Measurements from ENCODE around the gene PTPRM.

The PTPRM gene

DNA sequence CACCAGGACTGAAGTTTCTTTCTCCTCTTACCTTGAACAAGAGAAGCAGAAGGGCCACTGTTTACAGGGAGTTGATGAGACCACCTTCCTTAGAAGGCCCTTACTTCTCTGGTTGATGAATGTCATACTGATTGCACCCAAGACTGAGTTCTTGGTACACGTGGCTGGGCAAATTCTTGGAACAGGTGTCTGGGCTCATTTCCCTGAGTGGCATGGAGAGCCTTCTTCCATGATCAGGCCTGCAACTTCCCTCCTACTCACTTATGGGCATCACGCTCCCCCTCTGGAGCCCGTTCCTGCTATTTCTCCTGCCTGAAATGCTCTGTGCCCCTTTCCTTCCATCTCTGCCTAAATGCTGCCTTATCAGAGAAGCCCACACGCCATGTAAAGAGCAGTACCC, 110.3 kb downstream of the PTPRM start:
- no peak for DNase-seq

DNA sequence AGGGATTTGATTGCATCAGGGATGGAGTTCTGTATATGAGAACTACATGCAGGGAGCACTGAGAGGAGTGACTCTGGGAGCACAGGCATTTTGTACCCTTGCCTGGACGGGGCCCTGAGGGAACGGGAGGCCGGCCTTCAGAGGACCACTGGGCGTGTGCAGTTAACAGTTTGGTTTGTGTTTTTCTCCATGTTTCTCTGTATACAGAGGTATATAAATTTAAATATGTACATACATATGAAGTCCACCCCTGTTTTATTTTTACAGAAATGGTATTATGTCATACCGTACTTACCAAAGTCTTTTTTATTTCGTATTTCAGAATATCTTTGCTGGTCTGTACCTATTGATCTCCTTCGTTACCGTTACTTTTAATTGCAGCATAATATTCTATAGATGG, 111.3 kb downstream of the PTPRM start:
- DNase-seq: no peak

DNA sequence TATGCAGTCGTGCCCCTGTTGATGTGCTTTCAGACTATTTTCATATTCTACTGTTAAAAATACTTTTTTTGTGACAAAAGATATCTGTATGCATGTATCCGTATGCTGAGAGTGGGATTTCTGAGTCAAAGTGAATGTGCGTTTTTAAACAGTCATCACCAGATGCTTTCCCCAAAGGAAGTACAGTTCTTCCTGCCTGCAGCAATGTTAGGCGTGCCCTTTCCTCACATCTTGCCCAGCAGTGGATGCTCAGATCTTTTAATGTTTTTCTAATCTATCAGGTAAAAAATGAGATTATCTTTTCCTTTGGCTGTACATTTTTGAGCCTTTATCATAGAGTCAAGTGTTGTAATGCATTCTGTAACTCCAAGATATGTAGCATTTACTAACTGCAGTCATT, 111.7 kb downstream of the PTPRM start:
- DNase-seq: no peak

DNA sequence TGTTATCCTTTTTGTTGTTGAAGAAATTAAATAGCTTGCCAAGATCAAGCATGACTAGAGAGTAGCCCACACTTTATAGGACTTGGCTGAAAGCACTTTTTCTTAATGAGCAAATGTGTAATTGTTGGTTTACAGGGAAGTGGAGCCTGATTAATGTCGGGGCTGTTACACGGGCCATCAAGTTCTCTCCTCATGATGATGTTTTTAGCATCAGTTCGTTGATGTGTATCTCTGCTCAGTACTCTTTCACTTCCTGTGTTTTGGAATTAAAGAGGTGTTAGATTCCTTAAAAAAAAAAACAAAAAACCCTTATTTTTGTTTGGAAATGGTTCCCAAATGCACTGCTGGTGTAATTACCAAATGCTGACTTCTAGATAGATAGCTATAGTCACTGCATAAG, 114.2 kb downstream of the PTPRM start:
- no peak for DNase-seq

DNA sequence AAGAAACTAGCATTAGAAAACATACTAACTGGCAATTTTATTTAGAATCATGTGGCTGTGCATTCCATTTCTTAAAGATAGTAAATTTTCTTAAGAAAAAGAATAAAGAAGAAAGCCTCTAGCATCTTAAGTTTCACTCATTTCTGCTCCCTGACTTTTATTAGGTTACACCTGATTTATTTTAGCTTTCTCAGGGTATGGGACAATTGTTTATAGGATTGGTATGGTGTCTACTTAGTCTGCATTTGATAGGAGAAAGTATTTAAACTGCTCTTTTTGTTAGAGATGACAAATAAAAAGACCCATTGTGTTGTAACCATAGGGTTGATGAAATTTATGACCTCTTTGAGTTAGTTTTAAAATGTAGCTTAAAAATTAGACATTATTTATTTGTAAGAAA, 115.2 kb downstream of the PTPRM start:
- DNase-seq: no peak

DNA sequence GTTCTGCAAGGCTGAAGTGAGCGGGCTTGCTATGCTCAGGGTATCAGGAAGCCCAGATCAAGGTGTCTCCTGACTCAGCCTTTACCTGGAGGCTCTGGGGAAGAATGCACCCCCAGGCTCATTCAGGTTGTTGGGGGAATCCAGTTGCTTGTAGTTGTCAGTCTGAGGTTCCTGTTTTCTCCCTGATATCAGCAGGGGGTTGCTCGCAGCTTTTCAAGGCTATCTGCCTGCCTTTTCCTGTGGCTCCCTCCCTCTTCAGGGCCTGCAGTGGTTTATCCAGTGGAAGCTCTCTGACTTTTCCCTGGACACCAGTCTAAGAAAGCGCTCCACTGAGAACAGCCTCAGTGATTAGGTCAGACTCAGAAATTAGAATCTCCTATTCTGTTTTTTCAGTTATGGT, 116.6 kb downstream of the PTPRM start:
- no peak for DNase-seq

- no peak for DNase-seq
Observed at GRCh38 chr18:7684357-7684756, 117.2 kb downstream of the PTPRM start.

DNA sequence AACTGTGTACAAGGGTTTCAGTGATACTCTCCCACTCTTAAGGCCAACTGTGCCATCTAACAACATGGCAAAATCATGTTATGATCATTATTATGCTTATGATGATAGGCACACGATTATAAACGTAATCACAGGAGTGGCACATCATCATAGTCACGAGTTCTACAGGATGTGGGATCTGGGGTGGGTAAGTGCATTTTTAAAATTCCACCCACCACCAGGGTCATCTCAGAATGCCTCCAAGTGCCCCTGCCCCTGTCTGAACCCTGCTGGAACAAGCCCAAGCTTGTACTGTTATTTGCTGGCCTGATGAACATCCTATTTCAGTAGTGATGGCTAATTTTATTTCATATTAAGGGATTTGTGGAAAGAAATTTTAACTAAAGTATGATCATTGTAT, 117.8 kb downstream of the PTPRM start:
- DNase-seq: no peak

DNA sequence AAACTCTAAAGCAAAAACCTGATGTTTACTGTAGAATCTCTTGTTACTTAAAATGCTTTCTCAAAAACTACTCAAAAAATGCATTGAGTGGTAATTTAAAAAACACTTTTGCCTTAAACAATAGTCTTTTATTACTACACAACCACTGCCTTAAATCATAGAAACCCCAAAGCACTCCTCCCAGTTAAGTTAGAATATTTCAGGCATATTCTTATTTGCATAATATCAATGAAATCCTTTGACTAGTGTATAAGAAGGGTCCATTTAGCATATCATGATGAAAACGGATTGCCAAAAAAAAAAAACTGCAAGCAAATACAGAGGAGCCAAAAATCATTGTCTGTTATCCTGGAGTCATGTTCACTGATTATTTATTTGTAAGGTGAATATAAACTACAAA, 119.2 kb downstream of the PTPRM start:
- no peak for DNase-seq

- no peak for DNase-seq
Observed at GRCh38 chr18:7688580-7688979, 121.5 kb downstream of the PTPRM start.

GRCh38 chr18:7691206-7691605, 124.1 kb downstream of the PTPRM start:
- DNase-seq: no peak

- no peak for DNase-seq
Observed at GRCh38 chr18:7696780-7697179, 129.7 kb downstream of the PTPRM start.

- no peak for DNase-seq
Observed at GRCh38 chr18:7697306-7697705, 130.2 kb downstream of the PTPRM start.

GRCh38 chr18:7711495-7711894, 144.4 kb downstream of the PTPRM start:
- DNase-seq: no peak

- no peak for DNase-seq
Observed at GRCh38 chr18:7720395-7720794, 153.3 kb downstream of the PTPRM start.

DNA sequence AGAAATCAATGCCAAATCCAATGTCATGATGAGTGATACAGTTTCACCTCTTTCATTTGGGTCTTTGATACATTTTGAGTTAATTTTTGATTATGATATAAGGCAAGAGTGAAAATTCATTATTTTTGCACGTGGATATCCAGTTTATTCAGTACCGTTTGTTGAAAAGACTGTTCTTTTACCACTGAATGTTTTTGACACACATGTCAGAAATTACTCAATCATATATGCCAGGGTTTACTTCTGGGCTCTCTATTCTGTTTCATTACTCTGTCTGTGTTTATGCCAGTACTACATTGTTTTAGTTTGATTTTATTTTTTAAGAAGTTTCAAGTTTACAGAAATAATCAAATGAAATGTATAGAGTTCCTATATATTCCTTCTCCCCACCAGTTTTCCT, 154.4 kb downstream of the PTPRM start:
- no peak for DNase-seq

GRCh38 chr18:7722955-7723354, 155.8 kb downstream of the PTPRM start:
- no peak for DNase-seq

DNA sequence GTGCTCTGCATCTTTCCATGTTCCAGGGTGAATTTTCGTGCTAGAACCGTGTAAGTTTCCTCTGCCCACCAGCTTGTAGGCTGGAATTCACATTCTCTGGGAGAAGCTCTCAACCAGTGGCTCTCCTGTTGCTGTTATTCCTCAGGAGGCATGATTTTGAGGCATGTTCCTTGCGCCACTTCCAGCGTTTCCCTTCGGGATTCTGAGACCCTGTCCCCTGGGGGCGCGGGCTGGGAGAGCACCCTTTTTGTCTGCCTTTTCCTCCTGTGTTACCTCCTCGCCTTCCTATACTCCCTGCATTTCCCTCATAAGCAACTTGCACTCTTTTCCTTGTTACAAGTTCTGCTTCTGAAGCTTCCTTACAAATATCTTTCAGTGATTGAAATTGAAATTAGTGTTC, 156.4 kb downstream of the PTPRM start:
- DNase-seq: no peak

DNA sequence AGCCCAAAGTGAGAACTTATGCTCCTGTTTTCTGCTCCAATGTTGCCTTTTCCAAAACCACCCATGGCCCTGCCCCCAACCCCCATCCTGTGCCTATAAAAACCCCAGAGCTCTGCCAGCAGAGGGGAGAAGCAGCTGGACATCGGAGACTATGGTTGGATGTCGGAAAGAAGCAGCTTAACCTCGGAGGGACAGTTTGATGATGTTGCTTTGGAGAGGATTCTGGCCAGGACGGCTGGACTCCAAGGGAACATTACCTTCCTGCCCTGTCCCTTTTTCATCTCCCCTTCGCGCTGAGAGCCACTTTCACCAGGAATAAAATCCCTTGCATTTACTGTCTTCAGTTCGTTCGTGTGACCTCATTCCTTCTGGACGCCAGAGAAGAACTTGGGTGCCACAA, 158.4 kb downstream of the PTPRM start:
- no peak for DNase-seq

GRCh38 chr18:7725897-7726296, 158.8 kb downstream of the PTPRM start:
- DNase-seq: no peak

- DNase-seq: no peak
Observed at GRCh38 chr18:7726522-7726921, 159.4 kb downstream of the PTPRM start.

DNA sequence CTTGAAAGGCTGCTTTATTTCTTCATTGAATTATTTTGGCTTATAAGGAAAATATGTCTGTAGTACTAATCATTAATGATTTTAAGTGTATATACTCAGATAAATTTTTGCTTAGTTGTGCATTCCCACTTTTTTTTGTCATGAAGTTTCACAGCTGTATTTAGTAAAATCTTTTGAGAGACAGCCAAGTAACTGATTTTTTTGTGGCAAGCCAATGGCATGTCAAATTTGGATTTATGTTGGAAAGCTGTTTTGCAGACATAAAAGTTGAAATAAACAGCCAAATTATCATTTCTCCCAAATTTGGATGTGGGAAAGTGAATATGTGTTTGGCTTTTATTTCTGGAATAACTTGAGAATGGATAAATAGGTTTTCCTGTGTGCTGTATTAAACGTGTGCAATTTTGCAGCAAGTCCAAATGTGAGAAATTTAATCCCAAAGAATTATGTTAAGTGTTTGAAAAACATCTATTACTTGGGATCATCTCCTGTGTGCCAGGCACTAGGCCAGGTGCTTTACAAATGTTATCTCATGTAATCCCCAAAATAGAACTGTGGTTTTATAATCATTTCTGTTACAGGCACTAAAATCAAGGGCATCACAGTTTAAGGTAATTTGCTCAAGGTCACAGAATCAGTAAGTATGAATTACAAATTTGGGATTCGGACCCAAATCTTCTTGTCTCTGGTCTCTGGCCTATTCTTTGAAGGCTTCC, 160.4 kb downstream of the PTPRM start:
- DNase-seq: no peak

- no peak for DNase-seq
Observed at GRCh38 chr18:7728297-7728696, 161.2 kb downstream of the PTPRM start.

DNA sequence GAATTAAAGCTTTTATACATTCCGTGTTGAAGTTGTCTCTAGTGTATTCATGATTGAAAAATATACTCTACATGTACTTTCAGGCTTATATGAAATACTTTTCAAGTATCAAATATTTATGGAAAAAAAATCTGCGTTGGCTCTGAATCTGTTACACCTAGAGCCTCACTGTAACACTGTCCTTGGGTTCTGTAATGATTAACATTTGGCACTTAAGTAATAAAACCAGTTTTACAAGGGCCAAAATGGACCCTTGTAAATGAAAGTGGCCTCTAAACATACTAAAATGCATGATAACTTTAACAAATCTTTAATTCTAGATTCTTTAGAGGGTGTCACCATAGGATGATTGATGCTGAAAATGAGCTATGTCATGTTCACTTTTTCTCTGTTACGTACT, 162.8 kb downstream of the PTPRM start:
- no peak for DNase-seq

- DNase-seq: no peak
Observed at GRCh38 chr18:7730682-7731081, 163.6 kb downstream of the PTPRM start.

- no peak for DNase-seq
Observed at GRCh38 chr18:7733642-7734041, 166.5 kb downstream of the PTPRM start.
